HEK293 (cell line): ENCODE data around the gene ARID5A.

ENCODE experiments used
- CTCF ChIA-PET: fragments of 350-600 bp; formaldehyde crosslinking; extraction: SDS; loops from one replicate; lab custom pipeline; 2021; ENCODE audit warnings: antibody characterized with exemption; lab: Yijun Ruan, JAX
- POLR2A ChIA-PET: fragments of 300-600 bp; formaldehyde crosslinking; extraction: SDS; loops from one replicate; lab custom pipeline; 2020; ENCODE audit warnings: antibody characterized with exemption, inconsistent platforms; lab: Yijun Ruan, JAX
- H3K27ac ChIP-seq: fragments of 200-500 bp; sonication (Bioruptor generic); 2 replicates; pipeline ENCODE4 v1.5.1; 2014; ENCODE audit warnings: low read depth, low read length, control low read depth, inconsistent platforms; ENCODE audit errors: extremely low read depth
- H3K36me3 ChIP-seq, 2 experiments: fragments of 200-500 bp in 1 of 2; sonication (Bioruptor generic) in 1 of 2; 1 replicate in 1 of 2; 2 replicates in 1 of 2; pipeline ENCODE4 v1.5.1; 2014 to 2017; ENCODE audit warnings: inconsistent platforms in 2 of 2, low read length in 2 of 2; ENCODE audit not compliant: control insufficient read depth in 2 of 2, insufficient read depth in 1 of 2
- H3K4me1 ChIP-seq: fragments of 200-500 bp; sonication (Bioruptor generic); 2 replicates; pipeline ENCODE4 v1.5.1; 2014; ENCODE audit warnings: mild to moderate bottlenecking, low read length, inconsistent platforms; ENCODE audit not compliant: control insufficient read depth, insufficient read depth
- H3K4me3 ChIP-seq: 2 replicates; pipeline ENCODE4 v1.5.1; 2011; ENCODE audit warnings: low read depth, mild to moderate bottlenecking, control low read depth, low read length, moderate library complexity
- H3K9me3 ChIP-seq: fragments of 200-500 bp; sonication (Bioruptor generic); 2 replicates; pipeline ENCODE4 v1.5.1; 2014; ENCODE audit warnings: low read depth, low read length, inconsistent platforms; ENCODE audit not compliant: control insufficient read depth, insufficient read depth
- FEZF1 ChIP-seq: fragments of 450-650 bp; formaldehyde crosslinking; IDR thresholded peaks from 2 replicates; pipeline ENCODE4 v1.5.1; 2016; ENCODE audit warnings: missing biosample characterization, missing genetic modification characterization
- INSM2 ChIP-seq: fragments of 450-650 bp; formaldehyde crosslinking; IDR thresholded peaks from 2 replicates; pipeline ENCODE4 v1.5.1; 2016; ENCODE audit warnings: missing biosample characterization, missing genetic modification characterization
- PRDM10 ChIP-seq: fragments of 450-650 bp; formaldehyde crosslinking; IDR thresholded peaks from 2 replicates; pipeline ENCODE4 v1.5.1; 2016; ENCODE audit warnings: missing biosample characterization, missing genetic modification characterization
- PRDM4 ChIP-seq: fragments of 450-650 bp; formaldehyde crosslinking; IDR thresholded peaks from 2 replicates; pipeline ENCODE4 v1.5.1; 2017; ENCODE audit warnings: missing biosample characterization, missing genetic modification characterization
- ZBTB11 ChIP-seq: fragments of 450-650 bp; formaldehyde crosslinking; conservative IDR thresholded peaks from 2 replicates; pipeline ENCODE4 v1.5.1; 2016; ENCODE audit warnings: low read depth, missing biosample characterization, missing genetic modification characterization
- ZEB2 ChIP-seq: fragments of 450-650 bp; formaldehyde crosslinking; IDR thresholded peaks from 2 replicates; pipeline ENCODE4 v1.5.1; 2016; ENCODE audit warnings: missing biosample characterization, missing genetic modification characterization
- ZNF174 ChIP-seq: fragments of 450-650 bp; formaldehyde crosslinking; IDR thresholded peaks from 2 replicates; pipeline ENCODE4 v1.5.0; 2017; ENCODE audit warnings: missing biosample characterization, mild to moderate bottlenecking, missing genetic modification characterization
- ZNF37A ChIP-seq: fragments of 450-650 bp; IDR thresholded peaks from 2 replicates; pipeline ENCODE4 v1.5.1; 2018; ENCODE audit warnings: missing biosample characterization, missing genetic modification characterization
- ZNF555 ChIP-seq: fragments of 450-650 bp; formaldehyde crosslinking; conservative IDR thresholded peaks from 2 replicates; pipeline ENCODE4 v1.5.1; 2017; ENCODE audit warnings: missing biosample characterization, mild to moderate bottlenecking, missing genetic modification characterization, inconsistent platforms
- ZNF623 ChIP-seq: fragments of 450-650 bp; formaldehyde crosslinking; IDR thresholded peaks from 2 replicates; pipeline ENCODE4 v1.5.1; 2016; ENCODE audit warnings: missing biosample characterization, missing genetic modification characterization
- ZNF768 ChIP-seq: fragments of 450-650 bp; formaldehyde crosslinking; IDR thresholded peaks from 2 replicates; pipeline ENCODE4 v1.5.1; 2018; ENCODE audit warnings: missing biosample characterization, mild to moderate bottlenecking, missing genetic modification characterization
- ZNF830 ChIP-seq: fragments of 450-650 bp; IDR thresholded peaks from 2 replicates; pipeline ENCODE4 v1.5.0; 2018; ENCODE audit warnings: missing biosample characterization, missing genetic modification characterization, low read depth, mild to moderate bottlenecking, moderate library complexity
- ZSCAN16 ChIP-seq: fragments of 450-650 bp; formaldehyde crosslinking; IDR thresholded peaks from 2 replicates; pipeline ENCODE4 v1.5.1; 2016; ENCODE audit warnings: missing biosample characterization, missing genetic modification characterization
- ZSCAN18 ChIP-seq: fragments of 450-650 bp; formaldehyde crosslinking; IDR thresholded peaks from 2 replicates; pipeline ENCODE4 v1.5.1; 2016; ENCODE audit warnings: missing biosample characterization, missing genetic modification characterization

Gene ARID5A

GRCh38 chr2:96509114-96509846 lies 27.3 kb upstream of the ARID5A start (continued):
- TF ChIP-seq ZSCAN18 (tag by site-specific recombination) = no peak
- TF ChIP-seq ZNF768 (tag by site-specific recombination) = no peak
- TF ChIP-seq PRDM10 (tag by site-specific recombination) = 0 out of 2 replicates have a peak, but pooled peaks have one; percentile 20

GRCh38 chr2:96509847-96510230 lies 26.7 kb upstream of the ARID5A start:
- CTCF ChIA-PET = interaction anchor here (0.6 to 7.1 kb wide), 33 partner anchors 9 to 517 kb away, joined by 3 to 113 read pairs (median 4); partner anchors contain the start of genes ASTL, CIAO1 and TMEM127
- H3K9me3 ChIP-seq = no peaks in the 10 kb centered on the region
- TF ChIP-seq PRDM4 (no peak), ZNF37A (tag by site-specific recombination) (no peak), ZNF555 (no peak), FEZF1 (tag by site-specific recombination) (no peak), ZNF174 (no peak), INSM2 (tag by site-specific recombination) (no peak), ZEB2 (tag by site-specific recombination) (no peak), ZNF830 (tag by site-specific recombination) (no peak), ZNF623 (tag by site-specific recombination) (no peak), ZSCAN16 (tag by site-specific recombination) (no peak), ZBTB11 (tag by site-specific recombination) (no peak)
- POLR2A ChIA-PET = interaction anchor here (0.7 kb wide), 1 partner anchor 26 kb away, joined by 3 read pairs; no protein-coding TSS in a partner anchor
- H3K4me3 ChIP-seq = no peak overlapping the region
- no peaks in the 10 kb centered on the region for H3K4me1 ChIP-seq
- no peak overlapping the region for H3K27ac ChIP-seq
- no peaks in the 10 kb centered on the region for H3K36me3 ChIP-seq
